ENCODE data around the gene FAM149A. TPM values are rescaled to one million over a fixed set of nuclear protein-coding genes. Genes with fewer than 3 reads are reported as not detected.

FAM149A gene
- total RNA-seq, 5 donors from 2014 or later (not counting 1 experiment from before 2014, with no cell fraction given): 0.57 to 3.2 (median 1.1) TPM

GRCh38 chr4:186097386-186097785 lies 7.1 kb upstream of the FAM149A start:
- Histone ChIP-seq H3K27ac (ENCODE audit: low read length) (no peak overlapping the region), H3K4me3 (ENCODE audit: control insufficient read depth in 1 of 2, extremely low read depth in 1 of 2, low read length in 1 of 2) (no peak overlapping the region), H3K27me3 (replicated peaks in 1 of 2; ENCODE audit: control insufficient read depth in 2 of 2, extremely low read depth in 1 of 2, insufficient read depth in 2 of 2, low read length in 1 of 2) (peaks cover 0 to 12% of the 10 kb centered on the region in 2 experiments), H3K36me3 (ENCODE audit: control insufficient read depth in 2 of 2, extremely low read depth in 1 of 2, insufficient read depth in 1 of 2, low read length in 1 of 2) (no peaks in the 10 kb centered on the region), H3K9me3 (no peaks in the 10 kb centered on the region), H3K4me1 (ENCODE audit: control insufficient read depth in 1 of 2, extremely low read depth in 1 of 2, insufficient read depth in 2 of 2, low read length in 2 of 2) (no peaks in the 10 kb centered on the region)
- H3K27ac Mint-ChIP-seq: no peak overlapping the region
- H3K4me3 Mint-ChIP-seq: no peak overlapping the region
- H3K36me3 Mint-ChIP-seq: no peaks in the 10 kb centered on the region
- no peaks in the 10 kb centered on the region for H3K9me3 Mint-ChIP-seq
- ChIA-PET POLR2A (no interaction called here), CTCF (no interaction called here)
- WGBS (ENCODE audit: insufficient coverage): no CpG with 5 or more reads among the region's 5 CpGs
- no peak for ATAC-seq (replicated peaks in 1 of 4)
- no peak for DNase-seq
- no peaks in the 10 kb centered on the region for H3K4me1 Mint-ChIP-seq
- peaks cover 13 to 19% of the 10 kb centered on the region in 2 donors for H3K27me3 Mint-ChIP-seq

DNA sequence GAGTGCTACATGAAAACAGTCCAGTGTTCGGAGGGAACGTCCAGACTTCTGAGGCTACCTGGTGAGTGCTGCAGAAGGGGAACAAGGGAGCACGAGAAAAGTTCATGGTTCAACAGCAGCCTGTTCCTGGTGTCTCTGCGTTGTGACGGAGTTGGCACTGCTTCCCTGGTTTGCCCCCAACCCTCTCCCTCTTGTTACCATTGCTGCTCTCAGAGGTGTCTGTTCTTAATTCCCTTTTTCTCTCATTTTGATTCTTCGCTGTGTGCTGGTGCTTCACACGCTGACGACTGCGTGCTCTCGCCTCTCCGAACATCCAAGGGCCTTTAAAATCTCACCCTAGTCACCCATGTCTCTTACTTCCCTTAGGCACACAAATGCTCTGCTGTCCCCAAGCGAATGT lies 1.6 kb upstream of the FAM149A start:
- Mint-ChIP-seq H3K4me1 (peaks cover 7 to 12% (median 8%) of the 10 kb centered on the region in 3 donors), H3K4me3 (peak overlapping the region in 1 of 3 donors; percentile 65), H3K27ac (no peak overlapping the region), H3K9me3 (no peaks in the 10 kb centered on the region), H3K27me3 (peaks cover 49 to 50% of the 10 kb centered on the region in 2 donors), H3K36me3 (no peaks in the 10 kb centered on the region)
- Histone ChIP-seq H3K36me3 (ENCODE audit: control insufficient read depth in 2 of 2, extremely low read depth in 1 of 2, insufficient read depth in 1 of 2, low read length in 1 of 2) (no peaks in the 10 kb centered on the region), H3K4me1 (ENCODE audit: control insufficient read depth in 1 of 2, extremely low read depth in 1 of 2, insufficient read depth in 2 of 2, low read length in 2 of 2) (peaks cover 0 to 14% of the 10 kb centered on the region in 2 experiments), H3K27ac (ENCODE audit: low read length) (no peak overlapping the region), H3K27me3 (replicated peaks in 1 of 2; ENCODE audit: control insufficient read depth in 2 of 2, extremely low read depth in 1 of 2, insufficient read depth in 2 of 2, low read length in 1 of 2) (peaks cover 8 to 40% of the 10 kb centered on the region in 2 experiments), H3K4me3 (ENCODE audit: control insufficient read depth in 1 of 2, extremely low read depth in 1 of 2, low read length in 1 of 2) (no peak overlapping the region), H3K9me3 (no peaks in the 10 kb centered on the region)
- WGBS (ENCODE audit: insufficient coverage): 93% methylated on average over 12 of the region's 12 CpGs
- POLR2A ChIA-PET: no interaction called here
- DNase-seq (no peak), ATAC-seq (replicated peaks in 1 of 4) (no peak)
- CTCF ChIA-PET: no interaction called here

DNA sequence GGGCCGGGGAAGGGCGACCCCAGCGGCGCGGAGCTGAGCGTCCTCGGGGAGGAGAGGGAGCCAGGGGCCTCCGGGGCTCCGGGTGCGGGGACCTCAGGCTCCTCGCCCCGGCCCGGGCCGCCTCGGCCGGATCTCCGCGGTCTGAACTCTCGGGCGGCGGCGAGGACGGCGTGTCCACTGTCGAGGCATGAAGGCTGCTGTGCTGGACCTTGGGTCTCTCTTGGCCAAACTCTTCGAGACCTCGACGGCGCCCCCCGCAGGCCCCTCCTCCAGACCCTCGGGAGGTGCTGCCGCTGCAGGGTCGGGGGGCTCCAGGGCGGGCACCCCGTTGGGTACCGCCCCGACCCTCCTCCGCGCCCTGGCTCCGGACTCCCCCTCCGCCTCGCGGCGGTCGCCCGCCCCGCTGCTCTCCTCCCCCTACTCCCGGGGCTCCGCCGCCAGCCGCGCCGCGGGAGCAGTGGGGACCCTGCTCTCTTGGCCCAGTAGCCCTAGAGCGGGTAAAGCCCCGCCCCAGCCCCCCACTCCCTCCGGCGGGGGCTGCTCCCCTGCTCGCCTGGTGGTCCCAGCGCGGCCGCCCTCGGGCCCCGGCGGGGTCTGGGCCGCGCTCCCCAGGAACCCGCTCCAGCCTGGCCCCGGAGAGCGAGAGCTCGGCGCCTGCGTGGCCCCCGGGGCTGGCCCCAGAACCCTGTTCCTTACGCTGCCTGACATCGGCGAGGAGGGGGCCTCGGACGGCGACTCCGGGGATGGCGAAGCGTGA lies 564 bp downstream of the FAM149A start:
- H3K36me3 Mint-ChIP-seq: no peaks in the 10 kb centered on the region
- peaks cover 55 to 62% of the 10 kb centered on the region in 2 donors for H3K27me3 Mint-ChIP-seq
- Histone ChIP-seq H3K4me1 (ENCODE audit: control insufficient read depth in 1 of 2, extremely low read depth in 1 of 2, insufficient read depth in 2 of 2, low read length in 2 of 2) (peaks cover 0 to 14% of the 10 kb centered on the region in 2 experiments), H3K9me3 (no peaks in the 10 kb centered on the region), H3K27me3 (replicated peaks in 1 of 2; ENCODE audit: control insufficient read depth in 2 of 2, extremely low read depth in 1 of 2, insufficient read depth in 2 of 2, low read length in 1 of 2) (peaks cover 8 to 36% of the 10 kb centered on the region in 2 experiments), H3K4me3 (ENCODE audit: control insufficient read depth in 1 of 2, extremely low read depth in 1 of 2, low read length in 1 of 2) (peak overlapping the region; percentile 28 to 34), H3K36me3 (ENCODE audit: control insufficient read depth in 2 of 2, extremely low read depth in 1 of 2, insufficient read depth in 1 of 2, low read length in 1 of 2) (no peaks in the 10 kb centered on the region), H3K27ac (ENCODE audit: low read length) (no peak overlapping the region)
- DNase-seq (peak in 5 of 35 experiments; percentile 1 to 16 (median 4)), ATAC-seq (replicated peaks in 1 of 4) (peak; percentile 45 to 57 (median 51))
- peak overlapping the region; percentile 62 to 82 (median 82) for H3K4me3 Mint-ChIP-seq
- no peak overlapping the region for H3K27ac Mint-ChIP-seq
- H3K9me3 Mint-ChIP-seq: no peaks in the 10 kb centered on the region
- peaks cover 7 to 12% (median 8%) of the 10 kb centered on the region in 3 donors for H3K4me1 Mint-ChIP-seq
- WGBS (ENCODE audit: insufficient coverage): 2% methylated on average over 81 of the region's 83 CpGs
- ChIA-PET CTCF (no interaction called here), POLR2A (no interaction called here)

GRCh38 chr4:186105647-186106321 lies 1.3 kb downstream of the FAM149A start:
- Histone ChIP-seq H3K36me3 (ENCODE audit: control insufficient read depth in 2 of 2, extremely low read depth in 1 of 2, insufficient read depth in 1 of 2, low read length in 1 of 2) (no peaks in the 10 kb centered on the region), H3K27me3 (replicated peaks in 1 of 2; ENCODE audit: control insufficient read depth in 2 of 2, extremely low read depth in 1 of 2, insufficient read depth in 2 of 2, low read length in 1 of 2) (peaks cover 8 to 36% of the 10 kb centered on the region in 2 experiments), H3K4me3 (ENCODE audit: control insufficient read depth in 1 of 2, extremely low read depth in 1 of 2, low read length in 1 of 2) (peak overlapping the region; percentile 28 to 34), H3K9me3 (no peaks in the 10 kb centered on the region), H3K4me1 (ENCODE audit: control insufficient read depth in 1 of 2, extremely low read depth in 1 of 2, insufficient read depth in 2 of 2, low read length in 2 of 2) (peaks cover 0 to 14% of the 10 kb centered on the region in 2 experiments), H3K27ac (ENCODE audit: low read length) (no peak overlapping the region)
- Mint-ChIP-seq H3K36me3 (no peaks in the 10 kb centered on the region), H3K27me3 (peaks cover 55 to 62% of the 10 kb centered on the region in 2 donors), H3K4me1 (peaks cover 7 to 12% (median 8%) of the 10 kb centered on the region in 3 donors), H3K27ac (no peak overlapping the region), H3K4me3 (peak overlapping the region; percentile 62 to 82 (median 82)), H3K9me3 (no peaks in the 10 kb centered on the region)
- ATAC-seq (replicated peaks in 1 of 4) (peak in 2 of 4 experiments; percentile 5 to 39), DNase-seq (peak in 3 of 35 experiments; percentile 1 to 4 (median 1))
- ChIA-PET POLR2A (no interaction called here), CTCF (interaction anchor here in 1 of 2 donors (0.6 kb wide), 1 partner anchor 351 kb away, joined by 3 read pairs; no protein-coding TSS in a partner anchor)
- 2% methylated on average over 9 of the region's 17 CpGs for WGBS (ENCODE audit: insufficient coverage)

DNA sequence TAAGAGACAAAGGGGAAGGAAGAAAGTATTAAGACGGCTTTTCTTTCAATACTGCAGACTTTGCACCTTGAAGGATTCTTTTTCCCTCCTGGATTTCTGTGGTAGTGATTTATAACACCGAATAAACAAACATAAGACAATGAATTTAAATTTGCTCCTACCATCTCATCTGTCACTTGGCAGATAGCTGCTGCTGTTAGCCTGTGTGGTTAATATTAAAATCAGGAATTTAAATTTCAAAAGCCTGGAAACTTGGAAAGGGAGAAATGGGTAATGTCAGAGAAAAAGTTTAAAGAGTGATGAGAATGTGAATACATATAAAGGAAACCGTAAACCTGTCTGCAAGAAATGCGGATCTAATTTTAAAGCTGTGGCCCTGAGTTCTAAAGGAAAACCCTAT lies 3.4 kb downstream of the FAM149A start:
- H3K27ac ChIP-seq (ENCODE audit: low read length): no peak overlapping the region
- ATAC-seq (replicated peaks in 1 of 4) (no peak), DNase-seq (no peak)
- peaks cover 0 to 14% of the 10 kb centered on the region in 2 experiments for H3K4me1 ChIP-seq (ENCODE audit: control insufficient read depth in 1 of 2, extremely low read depth in 1 of 2, insufficient read depth in 2 of 2, low read length in 2 of 2)
- no peaks in the 10 kb centered on the region for H3K36me3 Mint-ChIP-seq
- H3K4me1 Mint-ChIP-seq: peaks cover 7 to 12% (median 8%) of the 10 kb centered on the region in 3 donors
- peaks cover 50 to 55% of the 10 kb centered on the region in 2 donors for H3K27me3 Mint-ChIP-seq
- H3K27ac Mint-ChIP-seq: no peak overlapping the region
- no CpG with 5 or more reads among the region's 4 CpGs for WGBS (ENCODE audit: insufficient coverage)
- H3K9me3 ChIP-seq: no peaks in the 10 kb centered on the region
- H3K4me3 Mint-ChIP-seq: no peak overlapping the region
- H3K27me3 ChIP-seq (replicated peaks in 1 of 2; ENCODE audit: control insufficient read depth in 2 of 2, extremely low read depth in 1 of 2, insufficient read depth in 2 of 2, low read length in 1 of 2): peaks cover 8 to 29% of the 10 kb centered on the region in 2 experiments
- H3K36me3 ChIP-seq (ENCODE audit: control insufficient read depth in 2 of 2, extremely low read depth in 1 of 2, insufficient read depth in 1 of 2, low read length in 1 of 2): no peaks in the 10 kb centered on the region
- H3K4me3 ChIP-seq (ENCODE audit: control insufficient read depth in 1 of 2, extremely low read depth in 1 of 2, low read length in 1 of 2): no peak overlapping the region
- ChIA-PET CTCF (interaction anchor here in 1 of 2 donors (0.5 kb wide), 1 partner anchor 72 kb away, joined by 3 read pairs; no protein-coding TSS in a partner anchor), POLR2A (no interaction called here)
- no peaks in the 10 kb centered on the region for H3K9me3 Mint-ChIP-seq

- Mint-ChIP-seq H3K27me3 (peaks cover 45 to 51% of the 10 kb centered on the region in 2 donors), H3K4me3 (no peak overlapping the region), H3K9me3 (no peaks in the 10 kb centered on the region), H3K36me3 (no peaks in the 10 kb centered on the region), H3K27ac (no peak overlapping the region), H3K4me1 (peaks cover 7 to 12% (median 8%) of the 10 kb centered on the region in 3 donors)
- ChIA-PET POLR2A (no interaction called here), CTCF (interaction anchor here in 1 of 2 donors (0.5 to 1.0 kb wide), 2 partner anchors 29 to 71 kb away, joined by 3 read pairs; no protein-coding TSS in a partner anchor)
- DNase-seq: no peak
- H3K36me3 ChIP-seq (ENCODE audit: control insufficient read depth in 2 of 2, extremely low read depth in 1 of 2, insufficient read depth in 1 of 2, low read length in 1 of 2): no peaks in the 10 kb centered on the region
- no peak overlapping the region for H3K4me3 ChIP-seq (ENCODE audit: control insufficient read depth in 1 of 2, extremely low read depth in 1 of 2, low read length in 1 of 2)
- 67% methylated on average over 3 of the region's 3 CpGs for WGBS (ENCODE audit: insufficient coverage)
- H3K27ac ChIP-seq (ENCODE audit: low read length): no peak overlapping the region
- no peaks in the 10 kb centered on the region for H3K9me3 ChIP-seq
- H3K27me3 ChIP-seq (replicated peaks in 1 of 2; ENCODE audit: control insufficient read depth in 2 of 2, extremely low read depth in 1 of 2, insufficient read depth in 2 of 2, low read length in 1 of 2): peaks cover 8 to 29% of the 10 kb centered on the region in 2 experiments
- H3K4me1 ChIP-seq (ENCODE audit: control insufficient read depth in 1 of 2, extremely low read depth in 1 of 2, insufficient read depth in 2 of 2, low read length in 2 of 2): peaks cover 0 to 14% of the 10 kb centered on the region in 2 experiments
- no peak for ATAC-seq (replicated peaks in 1 of 4)
Observed at GRCh38 chr4:186108391-186108790, 3.9 kb downstream of the FAM149A start.

Data from T-cell (primary cell).